Placental epithelial cell (primary cell): ENCODE data around the gene ZNF700. TPM values are rescaled to one million over a fixed set of nuclear protein-coding genes. Genes with fewer than 3 reads are reported as not detected.

ENCODE experiments used
- small RNA-seq: library from RNA; depleted of rRNA; stranded (forward); fragments of <200 nt; gene quantifications from one replicate; pipeline ENCODE3, GENCODE V24; 2012
- total RNA-seq: library from RNA; depleted of rRNA; stranded (reverse); fragments of >200 nt; gene quantifications from 2 replicates; pipeline ENCODE4 v1.2.3, GENCODE V29; 2012

Gene ZNF700
- total RNA-seq = 7.6 and 8.2 TPM in 2 replicates

GRCh38 chr19:11924886-11925650, at the start of gene ZNF700:
ZNF700 (plus strand) TSS chr19:11925107; CDS start chr19:11925211, 104 bp downstream.

GRCh38 chr19:11887611-11888531, 37.0 kb upstream of the ZNF700 start, which contains the start of gene ZNF69:
ZNF69 (plus strand) TSS chr19:11887782; CDS start chr19:11887924, 142 bp downstream.

GRCh38 chr19:11964858-11965645, 40.1 kb downstream of the ZNF700 start, which contains the start of gene ZNF763:
ZNF763 (plus strand) TSS chr19:11965040; CDS start chr19:11965209, 169 bp downstream.

Small RNA genes lying within 50 kb of the gene (small RNA-seq; reads per million reads assigned to genes)
- not detected for gene RNA5SP464

Other genes with a start within 250 kb of the ZNF700 start
- 18.7 and 29.4 TPM in 2 replicates for gene ZNF823, start 186.2 kb upstream of the ZNF700 start, total RNA-seq
- gene ZNF441, start 158.1 kb upstream of the ZNF700 start, total RNA-seq = 9.1 and 10.2 TPM in 2 replicates
- gene ZNF491, start 126.6 kb upstream of the ZNF700 start, total RNA-seq = 1.4 and 3.5 TPM in 2 replicates
- gene ZNF440, start 110.8 kb upstream of the ZNF700 start, total RNA-seq = 10.7 and 18.1 TPM in 2 replicates
- gene ZNF439, start 76.4 kb upstream of the ZNF700 start, total RNA-seq = 14.7 and 17.3 TPM in 2 replicates
- 27.9 and 38.4 TPM in 2 replicates for gene ZNF69, start 37.3 kb upstream of the ZNF700 start, total RNA-seq
- gene ZNF763, start 39.9 kb downstream of the ZNF700 start, total RNA-seq = 2.7 and 3.5 TPM in 2 replicates
- 7.4 and 15.7 TPM in 2 replicates for gene ZNF433, start 110.6 kb downstream of the ZNF700 start, total RNA-seq
- 0.98 and 1.2 TPM in 2 replicates for gene ZNF878, start 127.9 kb downstream of the ZNF700 start, total RNA-seq
- gene ZNF844, start 139.6 kb downstream of the ZNF700 start, total RNA-seq = 5.9 and 10.2 TPM in 2 replicates
- 7.5 and 8.5 TPM in 2 replicates for gene ZNF20, start 215.2 kb downstream of the ZNF700 start, total RNA-seq
- 11.0 and 14.0 TPM in 2 replicates for gene ZNF625, start 231.6 kb downstream of the ZNF700 start, total RNA-seq
- gene ZNF136, start 238.0 kb downstream of the ZNF700 start, total RNA-seq = 8.2 and 11.0 TPM in 2 replicates